Hepatic stellate cell (primary cell): ENCODE data around the gene CELF6.

ENCODE experiments used
- DNase-seq: peaks from one replicate; pipeline ENCODE4 v3.0.0; 2011; ENCODE audit warnings: low spot score

Gene CELF6

GRCh38 chr15:72271895-72272212, 48.1 kb downstream of the CELF6 start:
- peak; percentile 47 for DNase-seq

- no peak for DNase-seq
Measured at GRCh38 chr15:72271221-72271620, 48.7 kb downstream of the CELF6 start.

GRCh38 chr15:72269739-72270138, 50.2 kb downstream of the CELF6 start:
- no peak for DNase-seq

- no peak for DNase-seq
Measured at GRCh38 chr15:72265031-72265430, 54.9 kb downstream of the CELF6 start.

GRCh38 chr15:72252663-72253299, 67.2 kb downstream of the CELF6 start:
- DNase-seq = no peak

- DNase-seq = no peak
Measured at GRCh38 chr15:72249142-72249810, 70.7 kb downstream of the CELF6 start.

DNA sequence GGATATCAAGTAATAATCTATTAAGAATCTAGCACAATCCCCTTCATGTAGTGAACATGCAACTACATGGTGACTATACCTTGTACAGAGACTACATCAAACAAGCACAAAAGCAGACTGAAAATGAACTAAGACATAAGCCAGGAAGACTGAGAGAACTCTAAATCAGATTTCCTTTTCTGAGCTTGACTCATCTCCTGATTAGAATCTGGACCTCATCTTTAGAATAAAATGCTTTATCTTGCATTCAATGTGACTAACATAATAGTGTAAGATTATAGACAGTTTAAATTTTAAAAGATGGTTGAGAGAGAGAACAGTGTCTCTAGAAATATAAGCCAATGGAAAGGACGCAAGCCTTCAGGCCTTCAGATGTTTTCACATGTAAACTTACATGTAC, 71.4 kb downstream of the CELF6 start:
- DNase-seq = no peak

GRCh38 chr15:72242775-72243370, 77.1 kb downstream of the CELF6 start:
- DNase-seq = no peak

DNA sequence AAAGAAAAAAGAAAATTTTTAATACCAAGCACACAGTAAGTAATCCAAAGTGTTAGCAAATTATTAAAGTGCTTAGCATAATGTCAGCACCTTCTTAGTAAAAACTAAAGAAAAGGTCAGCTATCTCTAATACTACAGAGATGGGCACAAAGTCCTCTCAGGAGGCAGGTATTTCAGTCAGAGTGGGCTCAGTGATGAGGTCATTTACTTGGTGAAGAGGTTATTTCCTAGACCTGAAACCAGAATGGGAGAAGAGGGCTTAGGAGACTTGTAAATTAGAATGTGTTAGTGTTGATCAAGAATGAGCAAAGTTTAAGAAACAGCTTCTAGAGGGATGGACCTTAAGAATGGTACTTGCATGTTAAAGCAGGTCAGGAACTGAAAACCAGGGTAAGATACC, 80.3 kb downstream of the CELF6 start:
- DNase-seq = no peak

GRCh38 chr15:72238586-72238985, 81.4 kb downstream of the CELF6 start:
- DNase-seq = no peak

DNA sequence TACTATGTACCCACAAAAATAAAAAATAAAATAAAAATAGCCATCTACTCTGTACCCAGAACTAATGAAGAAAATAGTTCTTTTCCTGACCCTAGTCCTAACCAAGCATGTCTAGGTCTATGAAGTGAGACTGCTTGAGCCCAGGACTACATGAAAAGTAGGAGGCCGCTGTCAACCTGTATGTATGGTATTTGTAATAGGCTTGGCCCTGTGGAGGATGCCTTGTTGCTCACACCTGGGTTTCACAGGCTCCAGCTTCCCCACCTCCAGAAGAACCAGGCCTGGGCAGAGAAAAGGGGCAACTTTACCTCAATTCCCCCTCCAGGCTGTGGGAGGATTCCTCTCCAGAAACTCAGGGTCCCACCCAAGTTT, 82.1 kb downstream of the CELF6 start:
- no peak for DNase-seq

DNA sequence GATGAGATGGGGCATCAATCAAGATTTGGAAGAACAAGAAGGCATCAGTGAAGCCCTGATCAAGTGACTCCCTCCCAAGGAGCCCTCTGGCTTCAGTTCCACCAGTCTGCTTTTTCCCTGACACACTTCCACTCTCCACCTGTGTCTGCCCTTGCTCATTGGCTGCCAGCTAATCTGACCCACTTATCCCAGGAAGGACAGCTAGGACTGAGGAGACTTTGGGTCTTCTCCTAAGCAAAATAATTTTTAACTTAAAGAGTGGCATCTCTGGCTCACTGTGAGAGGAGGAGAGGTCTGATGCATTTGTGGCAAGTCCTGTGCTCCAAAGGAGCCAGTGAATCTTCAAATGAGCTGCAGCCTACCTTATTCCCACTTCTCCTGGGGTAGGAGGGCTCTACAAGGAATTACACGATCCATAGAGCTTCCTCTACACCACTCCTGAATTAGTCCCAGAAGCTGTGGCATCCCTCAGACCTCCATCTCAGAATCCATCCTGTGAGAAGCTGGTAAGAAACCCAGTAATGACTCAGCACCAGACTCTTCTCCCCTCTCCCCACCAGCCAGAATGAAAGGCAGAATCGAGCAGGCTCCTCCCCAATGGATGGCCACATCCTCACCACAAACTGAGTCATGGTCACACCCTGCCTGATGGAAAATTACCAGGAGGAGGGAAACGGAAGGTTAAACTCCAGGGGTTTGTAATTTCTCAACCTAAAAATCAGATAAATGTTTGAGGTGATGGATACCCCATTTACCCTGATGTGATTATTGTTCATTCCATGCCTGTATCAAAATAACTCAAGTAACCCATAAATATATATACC, 82.7 kb downstream of the CELF6 start:
- DNase-seq = peak; percentile 91

- DNase-seq = no peak
Measured at GRCh38 chr15:72236381-72237003, 83.5 kb downstream of the CELF6 start.

- DNase-seq = no peak
Measured at GRCh38 chr15:72235298-72235697, 84.7 kb downstream of the CELF6 start.
